Urothelium cell line (cell line): ENCODE measurements around the gene LARP4.
"Not testable (repeated sequence)": the region's sequence is repeated elsewhere in the genome, so short reads cannot be mapped to it uniquely, and the experiment has no call there.

Experiments
- DNase-seq: peaks from one replicate; pipeline ENCODE4 v3.0.0; 2011; ENCODE audit warnings: low spot score, mixed read lengths
- FAIRE-seq: peaks from 2 replicates; lab custom pipeline; 2011; peaks lifted over from hg19 to GRCh38; lab: Jason Lieb, UNC

LARP4 gene

DNA sequence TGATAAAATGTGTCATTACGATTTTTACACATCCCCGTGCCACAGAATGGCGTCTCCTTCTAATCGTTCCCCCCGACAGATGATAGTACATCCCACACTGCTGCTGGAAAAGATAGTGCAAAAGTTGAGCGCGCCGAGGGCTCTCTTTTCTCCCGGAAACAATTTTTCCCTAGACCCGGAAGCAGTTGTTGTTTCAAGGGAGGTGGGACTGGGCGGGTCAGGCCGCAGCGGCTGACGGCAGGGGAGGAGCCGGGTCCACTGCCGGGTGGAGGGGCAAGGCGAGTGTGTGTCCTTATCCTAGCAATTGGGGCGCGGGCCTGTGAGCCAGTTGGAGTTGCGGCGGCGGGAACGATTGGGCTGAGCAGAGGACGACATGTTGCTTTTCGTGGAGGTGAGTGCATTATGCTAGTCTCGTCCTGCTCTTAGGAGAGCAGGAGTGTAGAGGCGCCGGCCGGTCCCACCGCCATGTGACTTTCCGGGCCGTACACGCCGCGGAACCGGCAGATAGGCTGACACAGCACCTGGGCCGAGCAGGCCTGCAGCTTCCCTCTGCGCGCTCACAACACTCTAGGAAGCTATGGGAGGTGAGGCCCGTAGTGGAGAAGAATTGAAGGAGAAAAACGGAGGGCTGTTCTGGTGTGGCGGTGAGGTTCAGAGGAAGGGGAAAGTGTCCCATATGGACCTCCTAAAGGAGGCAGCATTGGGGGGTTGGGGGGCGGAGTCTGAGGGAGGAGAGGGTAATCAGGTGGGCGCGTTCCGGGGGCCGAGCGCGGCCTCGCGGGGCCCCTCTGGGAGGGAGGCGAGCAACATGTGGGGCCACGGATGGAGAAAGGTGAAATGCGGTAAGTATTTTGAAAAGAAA, at the start of gene LARP4:
LARP4 (plus strand) TSS at position 248 of the 862 bp plus-strand sequence; CDS start at position 374, 126 bp downstream.
- DNase-seq = peak; percentile 96
- no peak for FAIRE-seq

DNA sequence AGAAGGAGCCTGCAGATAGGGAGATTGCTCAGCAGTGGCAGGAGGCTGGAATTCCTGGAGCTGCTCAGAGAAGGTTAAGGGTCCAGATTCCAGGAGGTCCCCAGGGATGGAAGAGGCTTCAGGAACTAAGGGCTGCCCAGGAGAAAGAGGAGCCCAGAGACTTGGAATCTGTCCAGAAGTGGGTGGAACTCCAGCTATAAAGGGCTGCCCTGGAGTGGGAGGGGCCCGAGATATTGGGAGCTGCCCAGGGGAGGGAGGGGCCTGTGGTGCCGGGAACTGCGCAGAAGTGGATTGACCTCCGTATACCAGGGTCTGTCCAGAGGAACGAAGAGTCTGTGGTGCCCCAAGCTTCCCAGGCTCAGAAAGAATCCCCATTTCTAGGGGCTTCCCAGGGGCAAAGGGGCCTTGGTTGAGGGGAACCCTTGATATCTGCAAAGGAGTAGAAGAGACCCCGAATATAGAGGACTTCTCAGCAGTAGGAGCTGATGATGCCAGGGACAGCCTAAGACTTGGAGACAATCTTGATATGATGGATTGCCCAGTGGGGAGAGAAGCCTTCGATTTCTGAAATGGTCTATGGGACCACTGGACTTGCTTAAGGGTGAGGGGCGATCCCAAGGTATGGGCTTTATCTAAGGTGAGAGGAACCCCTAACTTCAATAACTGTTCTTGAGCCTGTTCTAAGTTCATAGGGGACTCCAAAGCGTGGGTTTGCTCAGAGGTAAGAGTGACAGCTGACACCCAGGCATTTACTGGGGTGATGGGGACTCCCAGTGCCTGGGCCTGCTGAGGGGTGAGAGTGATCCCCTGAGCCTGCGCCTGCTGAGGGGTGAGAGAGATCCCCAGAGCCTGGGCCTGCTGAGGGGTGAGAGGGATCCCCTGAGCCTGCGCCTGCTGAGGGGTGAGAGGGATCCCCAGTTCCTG, 49.3 kb upstream of the LARP4 start:
- FAIRE-seq = no peak
- no peak for DNase-seq

DNA sequence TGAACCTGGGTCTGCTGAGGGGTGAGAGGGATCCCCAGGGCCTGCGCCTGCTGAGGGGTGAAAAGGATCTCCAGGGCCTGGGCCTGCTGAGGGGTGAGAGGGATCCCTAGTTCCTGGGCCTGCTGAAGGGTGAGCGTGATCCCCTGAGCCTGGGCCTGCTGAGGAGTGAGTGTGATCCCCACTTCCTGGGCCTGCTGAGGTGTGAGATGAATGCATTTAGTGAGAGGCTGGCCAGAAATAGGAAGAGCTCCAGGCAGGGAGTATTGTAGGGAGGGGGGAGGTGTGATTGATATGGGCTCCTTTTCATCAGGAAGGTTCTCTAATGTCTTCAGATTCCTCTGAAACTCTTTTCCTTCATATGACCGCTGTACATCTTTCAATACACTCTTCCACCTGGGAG, 47.3 kb upstream of the LARP4 start:
- FAIRE-seq = no peak
- DNase-seq = no peak

DNA sequence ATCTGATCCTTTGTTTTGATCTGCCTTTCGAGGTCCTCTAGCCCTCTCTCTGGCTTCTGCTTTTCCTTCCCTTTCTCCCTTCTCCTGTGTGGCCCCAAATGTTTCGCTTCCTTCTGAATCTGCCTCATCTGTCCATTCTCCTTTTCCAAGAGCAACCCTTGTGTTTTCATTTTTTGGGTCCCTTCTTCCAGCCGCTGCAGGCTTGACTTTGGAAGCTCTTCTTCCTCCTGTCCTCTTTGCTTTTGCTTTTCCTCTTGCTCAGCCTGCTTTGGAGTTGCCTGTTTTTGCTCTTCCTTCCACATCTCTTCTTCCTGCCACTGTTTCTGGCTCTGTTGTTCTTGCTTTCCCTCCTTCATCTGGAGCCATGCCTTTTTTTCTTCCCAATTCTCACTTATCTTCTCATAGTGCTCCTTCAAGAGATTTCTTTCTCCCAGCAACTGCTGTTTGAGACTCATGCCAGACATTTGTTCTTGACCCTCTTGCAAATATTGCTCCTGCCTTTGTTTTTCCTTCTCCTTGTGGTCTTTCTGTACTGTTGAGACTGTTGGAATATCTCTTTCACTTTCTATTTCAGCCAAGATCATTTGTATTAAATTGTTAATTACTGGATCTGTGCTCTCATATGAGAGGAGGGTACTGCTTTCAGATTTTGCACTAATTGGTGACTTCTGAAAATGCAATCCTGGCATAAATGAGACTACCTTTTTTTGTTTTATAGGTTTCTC, 46.7 kb upstream of the LARP4 start:
- FAIRE-seq (no peak), DNase-seq (no peak)

DNA sequence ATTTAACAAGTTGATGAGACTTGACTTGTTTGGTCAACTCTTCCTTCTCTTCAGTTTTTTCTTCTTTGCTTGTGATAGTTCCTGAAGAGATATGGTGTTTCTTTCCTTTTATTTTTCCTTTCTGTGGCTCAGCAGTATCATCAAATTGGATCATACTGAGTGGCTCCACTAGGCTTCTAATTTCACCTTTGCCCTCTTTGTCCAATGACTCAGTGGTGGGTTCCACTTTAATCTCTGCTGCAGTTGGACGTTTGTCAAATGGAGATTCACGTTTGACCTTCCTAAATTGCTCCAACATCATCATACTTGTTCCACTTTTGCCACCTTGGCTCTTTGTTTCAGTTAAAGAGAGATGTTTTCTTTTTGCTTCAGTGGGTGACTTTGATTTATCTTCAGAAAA, 45.8 kb upstream of the LARP4 start:
- FAIRE-seq (no peak), DNase-seq (no peak)

DNA sequence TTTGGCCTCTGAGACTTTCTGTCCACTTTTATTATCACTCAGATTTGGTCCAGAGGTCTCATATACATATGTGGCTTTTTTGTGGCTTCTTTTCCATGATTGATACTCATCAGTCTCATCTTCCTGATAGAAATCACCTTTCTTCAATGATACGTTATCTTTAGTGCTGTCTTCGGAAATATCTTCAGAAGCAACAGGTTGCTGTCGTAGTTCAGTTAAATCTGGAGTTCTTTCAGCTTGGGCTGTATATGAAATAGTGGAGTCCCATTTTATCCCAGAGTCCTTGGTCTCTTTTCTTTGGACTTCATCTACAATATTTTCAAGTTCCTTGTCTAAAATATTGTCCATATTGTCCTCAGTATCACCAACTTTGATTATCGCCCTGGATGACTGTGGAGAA, 45.3 kb upstream of the LARP4 start:
- DNase-seq = no peak
- FAIRE-seq = no peak

DNA sequence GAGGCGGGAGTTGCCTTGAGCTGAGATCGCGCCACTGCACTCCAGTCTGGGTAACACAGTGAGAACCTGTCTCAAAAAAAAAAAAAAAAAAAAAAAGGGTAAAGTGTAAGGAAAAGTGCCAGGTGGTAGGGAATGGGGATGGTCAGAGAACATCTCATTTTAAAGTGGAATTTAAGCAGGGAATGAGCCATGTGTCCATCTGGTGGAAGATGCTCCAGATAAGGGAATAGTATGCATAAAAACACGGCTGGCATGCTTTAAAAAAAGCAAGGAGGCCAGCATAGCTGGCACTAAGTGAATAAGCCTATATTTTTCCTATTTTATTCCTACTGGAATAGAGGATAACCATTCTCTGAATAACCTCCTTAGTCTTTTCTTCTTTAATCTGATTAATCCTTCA, 38.0 kb upstream of the LARP4 start:
- no peak for DNase-seq
- FAIRE-seq = no peak

DNA sequence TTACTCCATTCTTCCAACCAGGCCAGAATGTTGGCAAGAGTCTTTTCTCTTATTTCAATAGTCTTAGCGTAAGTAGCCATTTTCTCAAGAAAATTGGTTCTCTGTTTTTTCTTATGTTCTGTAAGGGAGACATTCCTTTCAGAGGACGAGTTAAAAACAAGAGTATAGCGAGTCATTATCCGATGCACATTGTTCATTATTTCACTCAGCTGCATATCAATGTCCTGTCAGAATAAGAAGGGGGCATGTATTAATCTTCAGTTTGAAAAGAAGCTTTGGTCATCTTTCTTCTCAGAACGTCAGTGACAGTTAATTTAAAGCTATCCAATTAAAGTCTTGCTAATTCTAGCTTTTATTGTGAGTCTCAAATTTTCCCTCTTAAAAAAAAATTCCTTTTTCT, 37.5 kb upstream of the LARP4 start:
- FAIRE-seq (no peak), DNase-seq (no peak)

DNA sequence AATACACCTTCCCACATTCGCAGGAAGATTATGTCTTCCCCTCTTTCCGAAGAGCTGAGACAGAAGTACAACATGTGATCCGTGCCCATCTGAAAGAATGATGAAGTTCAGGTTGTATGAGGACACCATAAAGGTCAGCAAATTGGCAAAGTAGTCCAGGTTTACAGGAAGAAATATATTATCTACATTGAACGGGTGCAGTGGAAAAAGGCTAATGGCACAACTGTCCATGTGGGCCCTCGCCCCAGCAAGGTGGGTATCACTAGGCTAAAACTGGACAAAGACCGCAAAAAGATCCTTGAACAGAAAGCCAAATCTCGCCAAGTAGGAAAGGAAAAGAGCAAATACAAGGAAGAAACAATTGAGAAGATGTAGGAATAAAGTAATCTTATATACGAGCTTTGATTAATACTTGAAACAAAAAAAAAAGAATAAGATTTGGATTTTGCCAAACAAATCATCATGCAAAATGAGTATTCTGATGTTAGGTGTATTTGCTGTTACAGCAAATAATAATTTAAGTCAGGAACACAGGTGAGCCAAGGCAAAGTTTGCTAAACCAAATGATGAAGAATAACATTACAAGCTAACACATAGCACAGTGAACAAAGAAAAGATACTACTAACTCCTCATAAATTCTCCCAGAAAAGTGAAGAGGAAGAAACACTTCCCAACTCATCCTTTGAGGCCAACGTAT, 34.8 kb upstream of the LARP4 start:
- DNase-seq (no peak), FAIRE-seq (no peak)

DNA sequence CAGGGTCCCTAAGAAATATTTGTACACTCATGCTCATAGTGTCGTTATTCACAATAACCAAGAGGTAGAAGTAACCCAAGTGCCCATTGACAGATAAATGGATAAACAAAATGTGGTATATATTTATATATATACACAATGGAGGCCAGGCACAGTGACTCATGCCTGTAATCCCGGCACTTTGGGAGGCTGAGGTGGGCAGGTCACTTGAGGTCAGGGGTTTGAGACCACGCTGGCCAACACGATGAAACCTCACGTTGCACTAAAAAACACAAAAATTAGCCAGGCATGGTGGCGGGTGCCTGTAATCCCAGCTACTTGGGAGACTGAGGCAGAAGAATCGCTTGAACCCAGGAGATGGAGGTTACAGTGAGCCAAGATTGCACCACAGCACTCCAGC, 30.0 kb upstream of the LARP4 start:
- not testable (repeated sequence) for DNase-seq, FAIRE-seq

DNA sequence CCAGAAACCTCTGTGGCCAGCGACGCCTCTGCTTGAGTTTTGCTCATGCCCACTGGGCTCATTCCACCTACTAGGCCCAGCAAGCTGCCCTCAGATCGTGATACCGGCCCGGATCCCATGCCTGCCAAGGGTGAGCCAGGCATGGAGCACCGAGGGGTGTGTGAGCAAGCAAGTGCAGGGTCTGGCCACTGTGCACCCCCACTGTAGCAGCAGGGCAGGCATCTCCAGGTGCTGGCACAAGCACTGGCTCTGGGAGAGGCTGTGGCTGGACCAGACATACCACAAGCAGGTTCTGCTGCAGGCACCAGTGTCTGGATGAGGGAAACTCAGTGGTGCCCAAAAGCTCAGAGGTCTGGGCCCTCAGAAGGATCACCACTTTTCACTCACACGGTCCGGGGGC, 24.9 kb upstream of the LARP4 start:
- no peak for FAIRE-seq
- DNase-seq = no peak

DNA sequence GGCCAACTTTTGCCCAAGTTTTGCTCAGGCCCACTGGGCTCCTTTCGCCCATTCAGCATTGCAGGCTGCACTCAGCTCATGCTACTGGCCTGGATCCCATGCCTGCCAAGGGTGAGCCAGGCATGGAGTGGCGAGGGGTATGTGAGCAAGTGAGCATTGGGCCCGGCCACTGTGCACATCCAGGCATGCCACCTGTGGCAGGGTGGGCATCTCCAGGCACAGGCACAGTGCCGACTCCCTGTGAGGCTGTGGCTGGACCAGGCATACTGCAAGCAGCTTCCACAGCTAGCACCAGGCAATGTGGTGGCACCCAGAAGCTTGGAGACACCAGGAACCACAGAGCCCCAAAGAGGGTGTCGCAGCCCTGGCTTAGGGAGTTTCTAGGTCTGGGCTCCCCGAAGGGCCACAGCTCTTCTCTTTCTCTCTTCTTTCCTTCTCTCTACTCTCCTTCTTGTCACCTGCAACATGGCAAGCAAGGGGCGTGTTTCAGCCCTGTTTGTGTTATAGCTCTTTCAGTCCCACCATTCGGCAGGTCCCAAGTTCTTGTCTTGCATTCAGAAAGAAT, 19.8 kb upstream of the LARP4 start:
- DNase-seq (no peak), FAIRE-seq (no peak)

DNA sequence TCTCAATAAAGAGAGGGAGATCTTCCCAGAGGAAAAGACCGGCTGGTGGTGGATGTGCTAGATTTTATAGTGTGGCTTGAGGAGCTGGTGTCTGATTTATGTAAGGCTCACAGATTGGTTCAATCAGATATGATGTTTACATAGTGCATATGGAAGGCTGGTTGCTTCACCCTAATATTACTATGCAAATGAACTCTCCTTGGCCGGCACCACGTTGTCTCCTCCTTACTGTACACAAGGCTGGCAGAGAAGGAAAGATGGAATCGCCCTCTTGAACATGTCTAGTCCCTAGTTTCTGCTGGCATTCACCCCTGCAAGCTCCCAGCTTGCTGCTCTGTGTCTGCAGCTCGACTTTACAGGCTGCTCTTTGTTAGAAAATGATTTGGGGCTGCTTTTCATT, 13.2 kb upstream of the LARP4 start:
- DNase-seq (no peak), FAIRE-seq (no peak)

DNA sequence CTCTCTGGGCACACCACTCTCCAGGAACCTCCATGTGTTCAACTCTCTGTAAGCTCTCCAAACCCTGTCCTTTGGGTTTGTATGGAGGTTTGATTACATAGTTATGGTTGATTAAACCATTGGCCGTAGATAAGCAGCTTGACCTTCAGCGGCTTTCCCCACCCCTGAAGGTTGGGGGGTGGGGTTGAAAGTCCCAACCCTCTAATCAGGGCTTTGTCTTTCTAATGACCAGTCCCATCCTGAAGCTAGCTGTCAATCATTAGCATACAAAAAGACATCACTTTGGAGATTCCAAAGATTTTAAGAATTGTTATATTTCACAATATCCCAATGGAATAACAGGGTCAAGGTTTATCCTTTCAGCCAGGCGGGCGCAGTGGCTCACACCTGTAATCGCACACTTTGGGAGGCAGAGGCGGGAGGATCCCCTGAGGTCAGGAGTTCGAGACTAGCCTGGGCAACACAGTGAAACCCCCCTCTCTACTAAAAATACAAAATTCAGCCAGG, 12.7 kb upstream of the LARP4 start:
- DNase-seq = no peak
- FAIRE-seq = no peak

DNA sequence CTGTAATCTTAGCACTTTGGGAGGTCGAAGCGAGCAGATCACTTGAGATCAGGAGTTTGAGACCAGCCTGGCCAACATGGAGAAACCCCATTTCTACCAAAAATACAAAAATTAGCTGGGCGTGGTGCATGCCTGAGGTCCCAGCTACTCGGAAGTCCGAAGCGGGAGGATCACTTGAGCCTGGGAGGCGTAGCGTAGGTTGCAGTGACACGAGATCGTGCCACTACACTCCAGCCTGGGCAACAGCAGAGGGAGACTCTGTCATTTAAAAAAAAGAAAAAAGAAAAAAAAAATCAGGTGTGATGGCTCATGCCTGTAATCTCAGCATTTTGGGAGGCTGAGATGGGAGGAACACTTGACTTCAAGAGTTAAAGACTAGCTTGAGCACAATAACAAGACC, 11.9 kb upstream of the LARP4 start:
- not testable (repeated sequence) for FAIRE-seq, DNase-seq

DNA sequence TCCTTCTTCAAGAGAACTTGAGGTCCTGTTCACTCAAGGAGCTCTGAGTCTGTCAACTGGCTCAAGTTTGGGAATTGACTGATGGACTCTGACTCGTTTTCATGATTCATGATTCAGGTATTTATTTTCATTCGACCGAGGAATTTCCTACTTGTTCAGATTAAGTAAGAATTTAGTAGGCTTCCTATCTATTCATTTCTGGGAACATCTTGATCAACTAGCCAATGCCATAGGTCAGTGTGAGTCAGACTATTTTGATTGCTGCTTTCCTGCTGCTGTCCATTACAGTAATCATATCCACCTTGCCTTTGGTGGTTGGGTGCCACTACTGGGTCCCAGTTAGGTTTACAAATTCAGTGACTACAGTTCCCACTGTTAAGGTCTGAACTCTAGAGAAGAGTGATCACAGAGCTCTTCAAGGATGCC, 10.4 kb upstream of the LARP4 start:
- peak; percentile 57 for DNase-seq
- no peak for FAIRE-seq

DNA sequence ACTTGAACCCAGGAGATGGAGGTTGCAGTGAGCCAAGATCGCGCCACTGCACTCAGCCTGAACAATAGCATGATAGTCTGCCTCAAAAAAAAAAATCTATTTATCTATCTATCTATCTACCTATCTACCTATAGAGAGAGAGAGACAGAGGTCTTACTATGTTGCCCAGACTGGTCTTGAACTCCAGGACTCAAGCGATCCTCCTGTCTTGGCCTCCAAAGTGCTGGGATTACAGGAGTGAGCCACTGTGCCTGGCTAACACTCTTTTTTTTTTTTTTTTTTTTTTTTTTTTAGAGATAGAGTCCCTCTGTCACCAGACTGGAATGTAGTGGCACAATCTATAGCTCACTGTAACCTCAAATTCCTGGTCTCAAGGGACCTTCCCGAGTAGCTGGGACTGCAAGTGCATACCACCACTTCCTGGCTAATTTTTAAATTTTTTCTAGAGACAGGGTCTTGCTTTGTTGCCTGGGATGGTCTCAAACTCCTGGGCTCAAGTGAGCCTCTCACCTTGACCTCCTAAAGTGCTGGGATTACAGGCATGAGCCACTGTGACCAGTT, 6.1 kb upstream of the LARP4 start:
- FAIRE-seq (no peak), DNase-seq (no peak)

DNA sequence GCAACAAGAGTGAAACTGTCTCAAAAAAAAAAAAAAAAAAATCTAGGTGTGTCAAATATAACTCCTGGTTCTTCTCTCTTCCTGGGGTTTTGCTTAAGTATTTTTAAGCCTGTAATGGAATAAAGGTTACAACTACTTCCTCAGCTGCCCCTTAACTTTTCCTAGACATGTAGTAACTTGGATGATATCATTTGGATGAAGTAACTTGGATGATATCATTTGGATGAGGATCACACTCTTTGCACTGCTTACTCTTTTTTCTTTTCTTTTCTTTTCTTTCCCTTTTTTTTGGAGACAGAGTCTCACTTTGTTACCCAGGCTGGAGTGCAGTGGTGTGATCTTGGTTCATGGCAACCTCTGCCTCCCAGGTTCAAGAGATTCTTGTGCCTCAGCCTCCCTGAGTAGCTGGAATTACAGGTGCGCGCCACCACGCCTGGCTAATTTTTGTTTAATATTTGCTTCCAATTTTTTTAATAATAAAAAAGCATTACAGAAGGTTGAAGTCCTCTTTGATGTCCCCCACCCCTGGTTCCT, 3.5 kb upstream of the LARP4 start:
- no peak for DNase-seq
- FAIRE-seq = no peak

DNA sequence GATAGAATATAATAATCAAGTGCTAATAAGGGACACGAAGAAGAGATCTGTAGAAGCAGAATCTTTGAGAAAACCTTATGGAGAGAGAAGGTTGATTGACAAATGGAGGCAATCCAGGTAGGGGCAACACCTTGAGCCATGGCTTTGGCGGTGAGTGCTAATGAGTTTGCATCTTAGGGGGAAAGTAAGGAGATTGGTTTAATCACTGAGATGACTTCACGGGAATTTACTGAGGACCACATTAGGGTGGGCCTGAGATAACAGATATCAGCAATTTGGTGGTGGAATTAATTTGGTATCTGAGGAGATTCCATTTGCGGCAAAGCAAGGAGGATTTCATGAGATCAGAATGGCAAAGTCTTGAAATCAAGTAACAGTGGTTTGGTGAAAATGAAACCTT, 1.8 kb upstream of the LARP4 start:
- FAIRE-seq (no peak), DNase-seq (no peak)
